Measurements from ENCODE around the gene GALR3. TPM values are rescaled to one million over a fixed set of nuclear protein-coding genes. Genes with fewer than 3 reads are reported as not detected.

Gene GALR3
- total and polyA plus RNA-seq, 2 experiments from 2014 or later, result 0.36 to 0.63 TPM

- peaks cover 5% of the 10 kb centered on the region for H4K20me1 ChIP-seq (replicated peaks; ENCODE audit: insufficient read depth)
- H3K36me3 ChIP-seq (ENCODE audit: insufficient read depth), result peaks cover 4% of the 10 kb centered on the region; the same call in 1 of the 2 replicates
- Mint-ChIP-seq H3K9me3 (no peaks in the 10 kb centered on the region), H3K27me3 (ENCODE audit: insufficient read depth, low read depth, poor library complexity) (peaks cover 37% of the 10 kb centered on the region), H3K27ac (no peak overlapping the region), H3K4me3 (peak overlapping the region; percentile 46; the same call in 1 of the 3 replicates), H3K4me1 (peaks cover 15% of the 10 kb centered on the region), H3K36me3 (ENCODE audit: low read depth) (peaks cover 16% of the 10 kb centered on the region)
- peaks cover 41% of the 10 kb centered on the region for H3K27me3 ChIP-seq (ENCODE audit: insufficient read depth)
- H3F3A ChIP-seq (replicated peaks; ENCODE audit: low read depth), result peaks cover 11% of the 10 kb centered on the region
- no peak overlapping the region for H3K4me2 ChIP-seq
- ATAC-seq (no peak), DNase-seq (ENCODE audit: low spot score) (no peak)
- 0 out of 2 replicates have a peak, but pooled peaks cover 6% of the 10 kb centered on the region for H3K79me2 ChIP-seq (replicated peaks; ENCODE audit: insufficient read depth)
- no peak overlapping the region for H3K27ac ChIP-seq (ENCODE audit: low read depth)
- no peaks in the 10 kb centered on the region for H3K9me2 ChIP-seq (ENCODE audit: insufficient read depth)
- TF ChIP-seq CREB1 (CRISPR knock-in tag; IDR thresholded peaks at IDR 0.05; ENCODE audit: low read depth), result no peak
- no peak for TF ChIP-seq EZH2 (IDR thresholded peaks at IDR 0.05; ENCODE audit: low read depth, unreplicated experiment)
- peaks cover 21% of the 10 kb centered on the region for H3K4me1 ChIP-seq (ENCODE audit: insufficient read depth)
- H3K4me3 ChIP-seq, result no peak overlapping the region
- H2AFZ ChIP-seq, result no peak overlapping the region
Observed at GRCh38 chr22:37809672-37810333, 13.4 kb upstream of the GALR3 start.

DNA sequence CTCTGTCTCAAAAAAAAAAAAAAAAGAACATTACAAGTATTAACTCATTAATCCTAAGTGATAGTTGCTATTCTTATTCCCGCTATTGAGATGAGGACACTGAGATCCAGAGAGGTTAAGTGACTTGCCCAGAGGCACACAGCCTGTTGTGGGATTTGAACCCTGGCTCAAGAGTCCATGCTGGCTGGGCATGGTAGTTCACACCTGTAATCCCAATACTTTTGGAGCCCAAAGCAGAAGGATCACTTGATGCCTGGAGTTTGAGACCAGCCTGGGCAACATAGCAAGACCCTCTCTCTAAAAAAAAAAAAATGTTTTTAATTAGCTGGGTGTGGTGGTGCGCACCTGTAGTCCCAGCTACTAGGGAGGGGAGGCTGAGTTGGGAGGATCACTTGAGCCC is 11.3 kb upstream of the GALR3 start:
- H3K36me3 Mint-ChIP-seq (ENCODE audit: low read depth), result peaks cover 17% of the 10 kb centered on the region
- no peak for ATAC-seq
- TF ChIP-seq STAT1 (IDR thresholded peaks at IDR 0.05; ENCODE audit: unreplicated experiment) (no peak), ZNF462 (CRISPR knock-in tag; IDR thresholded peaks at IDR 0.05) (no peak), ZNF114 (CRISPR knock-in tag; IDR thresholded peaks at IDR 0.05) (no peak), ETS1 (IDR thresholded peaks at IDR 0.05) (no peak), EZH2phosphoT487 (IDR thresholded peaks at IDR 0.05; ENCODE audit: unreplicated experiment) (no peak), NANOG (IDR thresholded peaks at IDR 0.05; ENCODE audit: borderline replicate concordance) (no peak), CREB1 (CRISPR knock-in tag; IDR thresholded peaks at IDR 0.05; ENCODE audit: low read depth) (no peak), JUNB (IDR thresholded peaks at IDR 0.05; ENCODE audit: unreplicated experiment) (no peak)
- TF ChIP-seq, protein P1, sequence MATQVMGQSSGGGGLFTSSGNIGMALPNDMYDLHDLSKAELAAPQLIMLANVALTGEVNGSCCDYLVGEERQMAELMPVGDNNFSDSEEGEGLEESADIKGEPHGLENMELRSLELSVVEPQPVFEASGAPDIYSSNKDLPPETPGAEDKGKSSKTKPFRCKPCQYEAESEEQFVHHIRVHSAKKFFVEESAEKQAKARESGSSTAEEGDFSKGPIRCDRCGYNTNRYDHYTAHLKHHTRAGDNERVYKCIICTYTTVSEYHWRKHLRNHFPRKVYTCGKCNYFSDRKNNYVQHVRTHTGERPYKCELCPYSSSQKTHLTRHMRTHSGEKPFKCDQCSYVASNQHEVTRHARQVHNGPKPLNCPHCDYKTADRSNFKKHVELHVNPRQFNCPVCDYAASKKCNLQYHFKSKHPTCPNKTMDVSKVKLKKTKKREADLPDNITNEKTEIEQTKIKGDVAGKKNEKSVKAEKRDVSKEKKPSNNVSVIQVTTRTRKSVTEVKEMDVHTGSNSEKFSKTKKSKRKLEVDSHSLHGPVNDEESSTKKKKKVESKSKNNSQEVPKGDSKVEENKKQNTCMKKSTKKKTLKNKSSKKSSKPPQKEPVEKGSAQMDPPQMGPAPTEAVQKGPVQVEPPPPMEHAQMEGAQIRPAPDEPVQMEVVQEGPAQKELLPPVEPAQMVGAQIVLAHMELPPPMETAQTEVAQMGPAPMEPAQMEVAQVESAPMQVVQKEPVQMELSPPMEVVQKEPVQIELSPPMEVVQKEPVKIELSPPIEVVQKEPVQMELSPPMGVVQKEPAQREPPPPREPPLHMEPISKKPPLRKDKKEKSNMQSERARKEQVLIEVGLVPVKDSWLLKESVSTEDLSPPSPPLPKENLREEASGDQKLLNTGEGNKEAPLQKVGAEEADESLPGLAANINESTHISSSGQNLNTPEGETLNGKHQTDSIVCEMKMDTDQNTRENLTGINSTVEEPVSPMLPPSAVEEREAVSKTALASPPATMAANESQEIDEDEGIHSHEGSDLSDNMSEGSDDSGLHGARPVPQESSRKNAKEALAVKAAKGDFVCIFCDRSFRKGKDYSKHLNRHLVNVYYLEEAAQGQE (IDR thresholded peaks at IDR 0.05; ENCODE audit: unreplicated experiment), result no peak

More for the DNA sequence above, 11.3 kb upstream of the GALR3 start:
- no peak overlapping the region for H3K4me3 Mint-ChIP-seq
- H3K9me3 Mint-ChIP-seq, result no peaks in the 10 kb centered on the region
- H3K27me3 ChIP-seq (ENCODE audit: insufficient read depth), result peaks cover 22% of the 10 kb centered on the region
- peaks cover 4% of the 10 kb centered on the region; the same call in 1 of the 2 replicates for H3K36me3 ChIP-seq (ENCODE audit: insufficient read depth)
- H3K27me3 Mint-ChIP-seq (ENCODE audit: insufficient read depth, low read depth, poor library complexity), result peaks cover 19% of the 10 kb centered on the region
- no peaks in the 10 kb centered on the region for H3K9me2 ChIP-seq (ENCODE audit: insufficient read depth)
- H2AFZ ChIP-seq, result no peak overlapping the region
- H3K27ac Mint-ChIP-seq, result no peak overlapping the region
- no peak overlapping the region for H3K4me2 ChIP-seq
- 0 out of 2 replicates have a peak, but pooled peaks cover 6% of the 10 kb centered on the region for H3K4me1 ChIP-seq (ENCODE audit: insufficient read depth)
- H3K4me1 Mint-ChIP-seq, result 0 out of 3 replicates have a peak, but pooled peaks cover 3% of the 10 kb centered on the region
- peaks cover 5% of the 10 kb centered on the region for H4K20me1 ChIP-seq (replicated peaks; ENCODE audit: insufficient read depth)
- H3K79me2 ChIP-seq (replicated peaks; ENCODE audit: insufficient read depth), result no peaks in the 10 kb centered on the region
- DNase-seq (ENCODE audit: low spot score), result no peak
- H3K27ac ChIP-seq (ENCODE audit: low read depth), result no peak overlapping the region
- H3F3A ChIP-seq (replicated peaks; ENCODE audit: low read depth), result no peaks in the 10 kb centered on the region
- no peak overlapping the region for H3K4me3 ChIP-seq
